IMR-90 (cell line): ENCODE measurements around the gene PMF1.

Source experiments
- BHLHE40 ChIP-seq: fragments of 150-350 bp; IDR thresholded peaks from 2 replicates; pipeline ENCODE4 v1.6.1; 2016; ENCODE audit warnings: mild to moderate bottlenecking, low read depth, low read length
- CEBPB ChIP-seq: IDR thresholded peaks from 2 replicates; pipeline ENCODE4 v1.6.1; 2012; ENCODE audit warnings: low read depth, low read length, improper control_type of control experiment
- CHD1 ChIP-seq: IDR thresholded peaks from 2 replicates; pipeline ENCODE4 v1.6.1; 2012; ENCODE audit warnings: low read depth, low read length, improper control_type of control experiment
- FOS ChIP-seq: fragments of 150-350 bp; IDR thresholded peaks from 2 replicates; pipeline ENCODE4 v1.6.1; 2016; ENCODE audit warnings: low read depth, low read length
- MAFK ChIP-seq: IDR thresholded peaks from 2 replicates; pipeline ENCODE4 v1.6.1; 2012; ENCODE audit warnings: low read depth, low read length, improper control_type of control experiment
- MAZ ChIP-seq: IDR thresholded peaks from 2 replicates; pipeline ENCODE4 v1.6.1; 2012; ENCODE audit warnings: low read depth, mild to moderate bottlenecking, low read length, improper control_type of control experiment, moderate library complexity, borderline replicate concordance
- MXI1 ChIP-seq: IDR thresholded peaks from 2 replicates; pipeline ENCODE4 v1.6.1; 2012; ENCODE audit warnings: low read depth, mild to moderate bottlenecking, low read length, moderate library complexity, borderline replicate concordance
- NFE2L2 ChIP-seq: fragments of 150-350 bp; IDR thresholded peaks from 2 replicates; pipeline ENCODE4 v1.6.1; 2016; ENCODE audit warnings: low read depth, mild to moderate bottlenecking, low read length
- POLR2A ChIP-seq: IDR thresholded peaks from 2 replicates; pipeline ENCODE4 v1.6.1; 2012; ENCODE audit warnings: mild to moderate bottlenecking, low read depth, low read length
- RAD21 ChIP-seq: IDR thresholded peaks from 2 replicates; pipeline ENCODE4 v1.6.1; 2012; ENCODE audit warnings: low read length, improper control_type of control experiment
- RCOR1 ChIP-seq: IDR thresholded peaks from 2 replicates; pipeline ENCODE4 v1.6.1; 2012; ENCODE audit warnings: mild to moderate bottlenecking, low read length, improper control_type of control experiment; ENCODE audit not compliant: insufficient replicate concordance
- RFX5 ChIP-seq: IDR thresholded peaks from 2 replicates; pipeline ENCODE4 v1.8.0; 2012; ENCODE audit warnings: low read depth, mild to moderate bottlenecking, low read length, moderate library complexity
- TF ChIP-seq, protein P1 (sequence below): conservative IDR thresholded peaks from 2 replicates; pipeline ENCODE4 v1.5.1; 2012; ENCODE audit warnings: mild to moderate bottlenecking, low read depth, low read length, improper control_type of control experiment
- TF ChIP-seq, protein P2 (sequence below): fragments of 150-350 bp; IDR thresholded peaks from 2 replicates; pipeline ENCODE4 v1.6.1; 2017; ENCODE audit warnings: mild to moderate bottlenecking, antibody characterized with exemption, low read length, low read depth

DNA sequence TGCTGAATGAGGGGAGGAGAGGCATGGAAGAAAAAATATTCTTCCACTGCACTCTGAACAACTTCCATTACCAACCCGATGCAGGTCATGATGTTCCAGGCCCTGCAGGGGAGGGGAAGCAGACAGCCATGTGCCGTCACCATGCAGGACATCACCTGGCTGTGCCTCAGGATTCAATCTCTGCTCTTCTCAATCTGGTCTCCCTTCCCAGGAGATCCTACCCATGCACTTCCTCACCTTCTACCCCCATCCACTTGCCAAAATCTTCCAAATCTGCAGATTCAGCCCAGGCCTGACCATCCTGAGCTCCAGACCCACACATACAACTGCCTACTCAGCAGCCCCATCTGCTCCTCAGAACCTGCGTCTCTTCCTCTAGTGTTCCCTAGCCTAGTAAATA lies 40.8 kb downstream of the PMF1 start:
- TF ChIP-seq MAFK: no peak
- TF ChIP-seq RAD21: no peak
- no peak for TF ChIP-seq MXI1
- no peak for TF ChIP-seq RFX5
- TF ChIP-seq POLR2A: no peak
- TF ChIP-seq, protein P1, sequence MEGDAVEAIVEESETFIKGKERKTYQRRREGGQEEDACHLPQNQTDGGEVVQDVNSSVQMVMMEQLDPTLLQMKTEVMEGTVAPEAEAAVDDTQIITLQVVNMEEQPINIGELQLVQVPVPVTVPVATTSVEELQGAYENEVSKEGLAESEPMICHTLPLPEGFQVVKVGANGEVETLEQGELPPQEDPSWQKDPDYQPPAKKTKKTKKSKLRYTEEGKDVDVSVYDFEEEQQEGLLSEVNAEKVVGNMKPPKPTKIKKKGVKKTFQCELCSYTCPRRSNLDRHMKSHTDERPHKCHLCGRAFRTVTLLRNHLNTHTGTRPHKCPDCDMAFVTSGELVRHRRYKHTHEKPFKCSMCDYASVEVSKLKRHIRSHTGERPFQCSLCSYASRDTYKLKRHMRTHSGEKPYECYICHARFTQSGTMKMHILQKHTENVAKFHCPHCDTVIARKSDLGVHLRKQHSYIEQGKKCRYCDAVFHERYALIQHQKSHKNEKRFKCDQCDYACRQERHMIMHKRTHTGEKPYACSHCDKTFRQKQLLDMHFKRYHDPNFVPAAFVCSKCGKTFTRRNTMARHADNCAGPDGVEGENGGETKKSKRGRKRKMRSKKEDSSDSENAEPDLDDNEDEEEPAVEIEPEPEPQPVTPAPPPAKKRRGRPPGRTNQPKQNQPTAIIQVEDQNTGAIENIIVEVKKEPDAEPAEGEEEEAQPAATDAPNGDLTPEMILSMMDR: no peak
- TF ChIP-seq, protein P2, sequence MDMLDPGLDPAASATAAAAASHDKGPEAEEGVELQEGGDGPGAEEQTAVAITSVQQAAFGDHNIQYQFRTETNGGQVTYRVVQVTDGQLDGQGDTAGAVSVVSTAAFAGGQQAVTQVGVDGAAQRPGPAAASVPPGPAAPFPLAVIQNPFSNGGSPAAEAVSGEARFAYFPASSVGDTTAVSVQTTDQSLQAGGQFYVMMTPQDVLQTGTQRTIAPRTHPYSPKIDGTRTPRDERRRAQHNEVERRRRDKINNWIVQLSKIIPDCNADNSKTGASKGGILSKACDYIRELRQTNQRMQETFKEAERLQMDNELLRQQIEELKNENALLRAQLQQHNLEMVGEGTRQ: no peak
- TF ChIP-seq BHLHE40: no peak
- no peak for TF ChIP-seq MAZ
- TF ChIP-seq RCOR1: no peak
- TF ChIP-seq FOS: no peak
- no peak for TF ChIP-seq NFE2L2
- TF ChIP-seq CHD1: no peak
- TF ChIP-seq CEBPB: no peak
